Right renal cortex interstitium (tissue), 3 donors: ENCODE data around the gene CALML3. TPM values are rescaled to one million over a fixed set of nuclear protein-coding genes. Genes with fewer than 3 reads are reported as not detected.
"Not testable (repeated sequence)": the region's sequence is repeated elsewhere in the genome, so short reads cannot be mapped to it uniquely, and the experiment has no call there.

ENCODE experiments used
- DNase-seq, 3 donors: peaks; one replicate each; pipeline ENCODE4 v3.0.0-alpha.2; 2013; ENCODE audit warnings: low read depth in 3 of 3, low spot score in 2 of 3
- polyA plus RNA-seq, 3 donors: library from polyadenylated mRNA; unstranded; fragments of 120-200 nt; gene quantifications; one replicate each; pipeline ENCODE4 v1.2.1, GENCODE V29; 2013; ENCODE audit not compliant: insufficient read length in 3 of 3

CALML3 gene
- under 1 TPM in 1 of 3 donors, not detected in 2; 0.10 TPM for polyA plus RNA-seq

DNA sequence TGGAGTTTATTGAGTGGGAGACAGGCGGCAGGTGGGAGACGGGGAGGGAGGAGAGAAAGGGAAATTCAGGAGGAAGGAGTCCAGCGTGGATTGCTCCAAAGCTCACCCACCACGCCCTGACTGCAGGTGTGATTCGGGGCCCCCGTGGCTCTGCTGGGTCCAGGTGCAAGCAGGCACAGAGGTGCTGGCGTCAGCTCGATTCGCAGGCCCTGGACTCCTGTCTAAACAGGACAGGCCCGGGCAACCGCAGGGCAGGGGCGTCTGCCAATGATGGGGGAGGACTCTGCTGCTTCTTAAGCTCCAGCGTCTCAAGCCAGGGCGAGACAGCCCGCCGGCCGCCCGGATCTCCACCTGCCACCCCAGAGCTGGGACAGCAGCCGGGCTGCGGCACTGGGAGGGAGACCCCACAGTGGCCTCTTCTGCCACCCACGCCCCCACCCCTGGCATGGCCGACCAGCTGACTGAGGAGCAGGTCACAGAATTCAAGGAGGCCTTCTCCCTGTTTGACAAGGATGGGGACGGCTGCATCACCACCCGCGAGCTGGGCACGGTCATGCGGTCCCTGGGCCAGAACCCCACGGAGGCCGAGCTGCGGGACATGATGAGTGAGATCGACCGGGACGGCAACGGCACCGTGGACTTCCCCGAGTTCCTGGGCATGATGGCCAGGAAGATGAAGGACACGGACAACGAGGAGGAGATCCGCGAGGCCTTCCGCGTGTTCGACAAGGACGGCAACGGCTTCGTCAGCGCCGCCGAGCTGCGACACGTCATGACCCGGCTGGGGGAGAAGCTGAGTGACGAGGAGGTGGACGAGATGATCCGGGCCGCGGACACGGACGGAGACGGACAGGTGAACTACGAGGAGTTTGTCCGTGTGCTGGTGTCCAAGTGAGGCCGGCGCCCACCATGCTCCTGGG is at the start of gene CALML3:
CALML3 (plus strand) TSS at position 321 of the 920 bp plus-strand sequence; CDS start at position 446, 125 bp downstream.
- DNase-seq: no peak

DNA sequence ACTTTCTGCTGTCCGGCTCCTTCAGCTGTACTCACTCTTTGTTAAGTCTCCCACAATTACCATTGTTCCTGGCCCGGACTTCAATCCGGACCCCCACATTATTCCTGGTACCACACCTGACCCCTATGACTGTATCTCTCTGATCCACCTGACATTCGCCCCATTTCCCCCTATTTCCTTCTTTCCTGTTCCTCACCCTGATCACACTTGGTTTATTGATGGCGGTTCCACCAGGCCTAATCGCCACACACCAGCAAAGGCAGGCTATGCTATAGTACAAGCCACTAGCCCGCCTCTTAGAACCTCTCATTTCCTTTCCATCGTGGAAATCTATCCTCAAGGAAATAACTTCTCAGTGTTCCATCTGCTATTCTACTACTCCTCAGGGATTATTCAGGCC is 49.7 kb upstream of the CALML3 start:
- not testable (repeated sequence) for DNase-seq

DNA sequence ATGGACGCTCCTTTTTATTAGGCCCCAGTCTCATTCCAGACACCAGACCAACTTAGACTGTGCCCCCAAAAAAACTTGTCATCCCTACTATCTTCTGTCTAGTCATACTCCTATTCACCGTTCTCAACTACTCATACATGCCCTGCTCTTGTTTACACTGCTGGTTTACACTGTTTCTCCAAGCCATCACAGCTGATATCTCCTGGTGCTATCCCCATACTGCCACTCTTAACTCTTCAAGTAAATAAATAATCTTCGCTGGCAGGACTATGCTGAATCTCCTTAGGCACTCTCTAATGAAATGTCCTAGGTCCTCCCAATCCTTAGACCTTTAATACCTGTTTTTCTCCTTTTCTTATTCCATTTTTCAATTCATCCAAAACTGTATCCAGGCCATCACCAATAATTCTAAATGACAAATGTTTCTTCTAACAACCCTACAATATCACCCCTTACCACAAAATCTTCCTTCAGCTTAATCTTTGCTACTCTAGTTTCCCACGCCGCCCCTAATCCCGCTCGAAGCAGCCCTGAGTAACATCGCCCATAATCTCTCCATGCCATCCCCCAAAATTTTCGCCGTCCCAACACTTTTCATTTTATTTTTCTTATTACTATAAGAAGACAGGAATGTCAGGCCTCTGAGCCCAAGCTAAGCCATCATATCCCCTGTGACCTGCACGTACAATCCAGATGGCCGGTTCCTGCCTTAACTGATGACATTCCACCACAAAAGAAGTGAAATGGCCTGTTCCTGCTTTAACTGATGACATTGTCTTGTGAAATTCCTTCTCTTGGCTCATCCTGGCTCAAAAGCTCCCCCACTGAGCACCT is 48.6 kb upstream of the CALML3 start:
- not testable (repeated sequence) for DNase-seq

DNA sequence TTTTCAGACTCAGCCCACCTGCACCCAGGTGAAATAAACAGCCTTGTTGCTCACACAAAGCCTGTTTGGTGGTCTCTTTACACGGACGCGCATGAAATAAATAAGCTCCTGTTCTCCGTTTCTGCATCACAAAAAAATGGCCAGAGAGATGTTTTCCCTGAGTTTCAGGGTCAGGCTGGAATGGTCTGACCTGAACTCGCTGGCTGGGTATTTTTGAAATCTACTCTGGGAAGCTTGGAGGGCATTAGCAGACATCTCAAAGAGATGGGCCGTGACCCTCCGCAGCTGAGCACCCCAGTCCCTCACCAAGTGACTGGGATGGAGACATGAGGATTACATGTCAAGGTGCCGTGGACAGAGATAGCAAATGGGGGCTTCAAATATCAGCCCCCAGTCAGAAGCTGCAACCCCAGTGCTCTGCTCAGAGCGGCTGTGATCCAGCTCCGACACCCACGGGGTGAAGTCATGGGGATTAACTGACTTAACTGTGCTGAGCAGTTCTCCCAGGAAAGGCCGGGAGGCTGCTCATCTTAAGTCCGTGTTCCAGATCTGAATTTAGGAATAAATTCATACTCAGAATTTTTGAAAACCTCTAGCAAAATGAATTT is 47.7 kb upstream of the CALML3 start:
- DNase-seq: no peak

DNA sequence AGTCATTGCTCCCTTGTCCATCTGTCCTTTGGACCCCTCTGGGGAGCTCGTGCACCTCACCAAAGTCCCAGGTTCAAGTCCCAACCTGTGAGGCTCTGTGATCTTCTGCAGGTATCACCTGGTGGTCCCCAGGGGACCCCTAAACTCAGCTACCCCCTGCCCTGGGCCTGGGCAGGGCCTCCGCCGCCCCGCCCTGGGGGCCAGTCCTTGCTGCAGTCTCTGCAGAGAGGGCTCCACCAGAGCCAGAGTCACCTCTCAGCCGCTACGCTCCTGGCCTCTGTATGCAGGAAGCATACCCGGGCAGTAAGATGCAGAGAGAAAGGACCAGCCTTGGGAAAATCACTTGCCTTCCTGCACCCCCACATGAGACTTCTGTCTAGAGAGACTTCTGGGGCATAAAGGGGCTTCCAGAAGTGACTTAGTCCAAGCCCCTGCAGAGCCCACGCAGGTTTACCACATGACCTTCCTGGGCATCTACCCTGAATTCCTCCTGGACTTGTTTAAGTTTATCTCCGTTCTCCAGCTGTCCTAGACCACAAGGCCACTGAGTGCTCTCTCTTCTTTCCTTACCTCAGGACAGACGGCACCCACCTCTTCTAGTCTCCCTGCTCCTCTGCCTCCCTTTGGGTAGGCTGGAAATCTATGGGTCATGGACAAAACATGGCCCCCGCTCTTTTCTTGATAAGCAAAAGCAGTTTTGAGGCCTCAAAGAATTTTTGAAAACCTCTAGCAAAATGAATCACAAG is 46.6 kb upstream of the CALML3 start:
- DNase-seq: no peak

DNA sequence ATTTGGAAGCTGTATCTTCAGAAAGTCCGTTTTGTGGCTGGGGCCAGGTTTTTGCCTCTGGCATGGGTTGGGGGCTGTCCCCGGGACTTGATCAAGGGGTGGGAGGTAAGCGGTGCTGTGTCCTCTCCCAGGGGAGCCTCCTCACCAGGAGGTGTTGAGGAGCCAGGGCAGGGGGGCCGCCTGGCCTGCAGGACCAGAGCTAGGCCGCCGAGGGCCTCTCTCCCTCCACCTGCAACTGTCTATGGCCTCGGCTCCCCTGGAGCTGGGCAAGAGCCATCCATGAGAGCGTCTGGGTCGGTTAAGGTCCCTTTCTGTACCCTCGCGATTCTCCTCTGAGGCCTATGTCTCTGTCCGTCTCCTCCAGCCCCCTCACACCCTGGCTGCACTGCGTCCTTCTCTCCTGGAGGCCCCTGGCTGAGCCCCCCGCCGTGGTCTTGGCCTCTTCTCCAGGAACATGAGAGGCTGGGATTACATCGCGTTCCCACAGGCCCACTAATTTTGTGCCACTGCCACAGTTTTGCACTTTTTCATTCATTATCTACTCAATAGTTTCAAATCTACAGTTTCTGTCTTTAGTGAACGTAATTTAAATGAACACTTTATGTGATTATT is 46.0 kb upstream of the CALML3 start:
- DNase-seq: no peak

DNA sequence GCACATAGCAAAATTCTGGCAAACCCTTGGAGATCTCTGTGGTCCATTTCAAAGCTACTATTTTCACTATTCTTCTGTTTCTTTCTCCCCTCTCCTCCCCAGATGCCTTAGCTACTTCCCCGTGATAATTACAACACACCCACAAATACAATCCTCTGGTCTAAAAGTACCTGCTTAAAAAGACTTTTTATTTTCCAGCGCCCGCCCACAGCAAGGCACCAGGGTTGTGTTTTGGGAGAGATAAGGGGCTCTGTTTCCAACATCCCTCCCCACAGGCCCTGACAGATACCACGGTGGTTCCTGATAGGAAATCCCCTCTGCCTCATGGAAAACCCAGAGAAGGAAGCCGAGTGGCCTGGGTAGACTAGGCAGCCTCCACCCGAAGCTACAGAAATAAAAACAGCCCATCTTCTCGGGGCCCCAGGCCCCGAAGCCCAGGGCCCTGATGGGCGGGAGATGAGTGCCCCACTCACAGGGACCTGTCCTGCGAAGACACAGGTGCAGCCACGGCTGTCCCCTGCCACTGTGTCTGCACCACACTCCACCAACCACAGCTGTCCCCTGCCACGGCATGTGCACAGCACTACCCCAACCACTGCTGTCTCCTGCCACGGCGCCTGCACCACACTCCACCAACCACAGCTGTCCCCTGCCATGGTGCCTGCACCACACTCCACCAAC is 45.1 kb upstream of the CALML3 start:
- no peak for DNase-seq

DNA sequence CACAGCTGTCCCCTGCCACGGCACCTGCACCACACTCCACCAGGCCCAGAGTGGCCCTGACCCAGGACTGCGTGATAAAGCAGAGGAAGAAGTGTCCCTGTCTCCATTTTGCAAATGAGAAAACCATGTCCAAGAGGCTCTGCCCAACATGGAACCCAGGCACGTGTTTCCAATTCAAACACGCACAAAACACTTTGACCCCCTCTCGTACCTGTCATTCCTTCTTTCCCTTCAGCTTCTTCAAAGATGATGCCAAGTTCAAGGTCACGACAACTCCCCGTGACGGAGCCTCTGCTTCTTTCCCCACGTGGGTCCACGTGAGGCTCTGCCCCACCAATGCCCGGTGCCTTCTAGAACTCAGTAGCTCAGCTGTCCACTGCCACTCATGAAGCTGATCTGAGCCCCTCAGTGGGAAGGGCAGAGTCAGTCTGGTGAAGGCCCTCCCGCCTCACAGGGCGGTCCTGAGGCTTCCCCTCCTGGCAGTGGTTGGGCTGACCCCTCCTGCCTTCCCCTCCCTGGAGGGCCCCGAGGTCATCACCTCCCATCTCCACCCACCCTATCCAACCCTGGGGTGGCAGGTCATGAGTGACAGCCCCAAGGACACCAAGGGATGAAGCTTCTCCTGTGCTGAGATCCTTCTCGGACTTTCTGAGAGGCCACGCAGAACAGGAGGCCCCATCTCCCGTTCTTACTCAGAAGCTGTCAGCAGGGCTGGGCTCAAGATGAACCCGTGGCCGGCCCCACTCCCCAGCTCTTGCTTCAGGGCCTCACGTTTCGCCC is 44.4 kb upstream of the CALML3 start:
- no peak for DNase-seq

DNA sequence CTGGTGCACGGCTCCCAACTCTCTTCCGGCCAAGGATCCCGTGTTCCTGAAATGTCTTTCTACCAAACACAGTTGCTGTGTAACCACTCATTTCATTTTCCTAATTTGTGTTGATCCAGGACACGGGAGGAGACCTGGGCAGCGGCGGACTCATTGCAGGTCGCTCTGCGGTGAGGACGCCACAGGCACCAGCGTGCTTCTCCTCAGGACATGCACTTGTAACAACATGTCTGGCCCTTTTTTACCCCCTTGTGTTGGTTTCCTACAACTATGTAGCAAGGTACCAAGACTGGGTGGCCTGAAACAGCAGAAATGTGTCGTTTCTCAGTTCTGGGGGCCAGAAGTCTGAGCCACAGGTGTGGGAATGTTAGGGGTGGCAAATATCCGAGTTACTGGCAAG is 43.6 kb upstream of the CALML3 start:
- DNase-seq: no peak

DNA sequence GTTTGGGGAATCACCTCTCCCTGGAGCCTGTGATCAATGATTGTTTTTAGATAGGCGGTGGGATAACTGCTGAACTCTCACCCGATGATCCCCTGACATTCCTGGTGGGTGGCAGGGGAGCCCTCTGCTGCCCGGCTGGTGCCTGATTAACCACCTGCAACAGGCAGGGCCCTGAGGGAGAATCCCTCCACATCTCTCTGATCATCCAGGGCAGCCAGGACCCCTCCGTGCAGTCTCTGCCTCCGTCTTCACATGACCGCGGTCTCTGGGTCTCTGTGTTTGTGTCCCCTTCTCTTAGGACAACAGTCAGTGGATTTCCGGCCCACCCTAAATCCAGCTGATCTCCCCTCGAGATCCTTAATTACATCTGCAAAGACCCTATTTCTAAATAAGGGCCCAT is 42.7 kb upstream of the CALML3 start:
- DNase-seq: no peak

DNA sequence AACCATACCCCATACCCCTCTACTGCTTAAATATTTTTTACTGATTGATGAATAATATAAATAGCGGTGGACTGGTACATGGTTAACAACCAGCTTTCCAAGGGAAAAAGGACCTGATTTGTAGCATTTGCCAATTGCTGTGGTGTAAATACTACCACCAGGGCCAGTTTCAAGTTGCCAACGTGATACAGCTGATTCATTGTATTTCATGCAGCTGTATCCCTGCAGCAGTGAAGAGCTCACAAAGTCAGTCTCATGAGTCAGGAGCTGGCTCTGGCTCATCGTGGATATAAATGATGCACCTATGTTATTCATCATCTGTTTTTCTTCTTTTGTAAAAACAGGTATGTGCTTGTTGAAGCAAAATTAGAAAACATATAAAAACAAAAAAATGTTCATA is 40.6 kb upstream of the CALML3 start:
- no peak for DNase-seq

DNA sequence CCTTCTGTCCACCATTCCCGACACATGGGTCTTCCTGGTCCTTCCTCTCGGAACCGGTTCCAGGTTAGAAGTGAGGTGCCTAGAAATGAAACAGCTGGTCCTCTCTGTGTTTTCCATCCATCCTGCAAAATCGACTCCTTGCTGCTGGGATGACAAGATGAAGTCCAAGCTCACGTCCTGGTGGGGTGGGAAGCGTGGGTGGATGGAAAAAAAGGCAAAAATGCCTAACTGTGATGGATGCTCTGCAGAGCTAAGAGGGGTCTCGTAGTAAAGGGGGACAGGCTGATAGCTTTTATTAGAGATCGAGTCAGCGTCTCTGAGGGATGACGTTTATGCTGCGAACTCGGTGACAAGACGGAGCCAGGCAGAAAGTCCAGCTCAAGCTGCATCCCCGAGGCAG is 39.5 kb upstream of the CALML3 start:
- DNase-seq: no peak

DNA sequence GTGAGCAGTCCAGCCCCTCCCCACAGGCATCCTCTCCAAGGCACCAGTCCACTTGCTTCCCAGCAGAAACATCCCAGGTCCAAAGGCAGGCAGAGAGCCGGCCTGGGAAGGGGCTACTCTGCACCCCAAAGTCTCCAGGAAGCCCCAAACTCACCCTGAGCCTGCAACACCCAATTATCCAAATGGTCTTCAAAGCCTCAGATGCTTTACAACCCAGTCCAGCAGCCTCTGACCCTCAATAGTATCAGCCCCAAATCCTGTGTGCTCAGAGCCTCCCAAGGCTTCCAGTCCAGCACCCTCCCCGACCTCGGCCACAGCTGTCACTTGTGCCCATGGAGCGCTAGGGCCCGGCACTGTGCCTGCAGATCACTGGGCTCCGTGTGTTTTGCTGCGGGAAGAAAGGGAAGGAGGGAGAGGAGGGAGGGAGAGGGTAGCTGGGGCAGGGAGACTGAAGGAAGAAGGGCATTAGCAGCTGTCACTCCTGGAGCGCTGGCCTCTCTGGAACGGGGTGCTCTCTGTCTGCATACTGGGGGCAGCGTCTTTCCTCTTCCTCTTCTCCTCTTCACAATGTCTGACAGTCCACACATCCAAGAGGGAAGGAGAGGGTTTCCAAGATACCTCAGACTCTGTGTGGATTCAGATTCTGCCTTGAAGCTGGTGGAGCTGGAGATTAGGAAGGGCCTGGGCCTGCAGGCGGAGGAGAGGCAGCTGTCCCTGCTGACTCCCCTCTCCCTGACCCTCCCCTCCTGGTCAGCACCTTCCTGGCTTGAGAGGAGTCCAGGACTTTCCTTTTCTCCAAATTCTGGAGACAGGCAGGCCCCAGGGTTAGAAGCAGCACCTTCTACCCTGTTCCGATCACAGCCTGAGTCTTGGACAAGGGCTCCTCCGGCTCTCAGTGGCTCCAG is 38.6 kb upstream of the CALML3 start:
- DNase-seq: no peak

DNA sequence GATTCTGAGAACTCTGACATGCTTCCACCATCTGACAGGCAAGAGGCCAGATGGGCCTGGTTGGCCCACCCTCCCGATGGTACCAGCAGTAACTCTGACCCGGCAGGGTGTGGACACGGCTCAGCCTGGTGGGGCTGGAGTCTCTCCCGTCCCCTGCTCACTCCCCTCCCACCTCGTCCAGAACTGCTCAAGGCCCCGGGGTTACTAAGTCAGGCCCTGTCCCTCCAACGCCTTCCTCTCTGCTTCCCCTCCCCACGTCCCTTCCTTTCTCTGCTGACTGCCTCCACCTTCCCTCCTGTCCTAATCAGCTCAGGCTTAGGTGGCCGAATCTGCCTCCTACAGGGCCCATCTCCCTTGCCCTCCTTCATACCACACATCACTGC is 37.9 kb upstream of the CALML3 start:
- DNase-seq: no peak

DNA sequence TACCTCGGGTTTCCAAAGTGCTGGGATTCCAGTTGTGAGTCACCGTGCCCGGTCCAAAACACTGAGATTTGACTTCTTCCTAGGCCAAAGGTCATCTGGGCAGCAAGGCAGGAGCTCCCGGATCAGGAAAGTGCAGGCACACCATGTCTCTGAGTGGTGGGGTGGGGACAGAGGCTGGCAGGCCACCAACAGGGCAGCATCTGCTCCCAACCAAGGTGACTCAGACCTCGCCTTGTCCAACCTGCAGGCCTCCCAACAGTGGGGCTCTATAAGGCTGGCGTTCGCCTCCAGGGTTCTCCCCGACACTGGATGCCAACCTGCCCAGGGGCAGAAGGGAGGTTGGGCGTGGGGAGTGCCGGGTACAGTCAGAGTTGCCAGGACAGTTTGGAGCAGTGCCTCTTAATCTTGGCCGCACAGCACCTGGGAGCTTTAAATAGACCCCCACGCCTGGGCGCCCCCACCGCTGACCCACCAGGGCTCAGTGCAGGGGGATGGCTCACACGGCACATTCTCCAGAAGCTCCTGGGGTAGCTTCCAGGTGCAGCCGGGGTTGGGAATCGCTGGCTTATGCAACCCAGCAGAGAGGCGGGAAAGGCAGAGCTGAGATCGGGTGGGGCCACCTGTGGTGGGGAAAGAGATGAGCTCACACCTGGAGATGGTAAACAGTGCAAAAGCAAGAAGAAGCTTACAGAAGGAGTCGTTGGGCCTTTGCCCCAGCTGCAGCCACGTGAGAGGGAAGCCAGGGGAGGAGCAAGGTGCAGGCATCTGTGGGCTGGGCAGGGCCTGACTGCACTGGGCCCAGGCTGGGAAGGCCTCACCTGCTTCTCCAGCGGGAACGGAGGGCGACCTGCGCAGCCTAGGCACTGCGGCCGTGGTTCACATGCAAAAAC is 36.2 kb upstream of the CALML3 start:
- no peak for DNase-seq

DNA sequence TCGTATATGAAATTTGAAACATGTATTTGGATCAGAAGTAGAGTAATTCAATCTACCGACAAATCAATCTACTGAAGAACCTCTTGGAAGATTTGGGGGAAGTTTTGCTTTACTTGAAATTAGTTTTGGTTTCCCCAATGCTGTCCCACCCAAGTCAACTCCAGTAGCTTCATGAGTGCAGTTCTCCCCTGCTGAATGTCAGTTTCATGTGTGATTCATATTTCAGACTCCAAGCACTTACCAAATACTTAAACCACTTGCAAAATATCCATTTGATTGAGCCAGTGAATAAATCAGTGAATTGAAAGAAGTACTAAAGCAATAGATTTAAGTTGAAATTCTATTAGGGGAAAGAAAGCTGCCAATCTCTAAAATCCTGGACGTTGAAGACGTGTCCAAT is 34.7 kb upstream of the CALML3 start:
- DNase-seq: no peak
